Testis (tissue), 2 donors: ENCODE data around the gene DNAJC4.

ENCODE experiments used
- POLR2A ChIP-seq: fragments of 450-650 bp; IDR thresholded peaks from one replicate; pipeline ENCODE4 v1.6.1; 2017; ENCODE audit warnings: antibody characterized with exemption, mild to moderate bottlenecking, moderate library complexity
- TF ChIP-seq, protein P1 (sequence below), 3 experiments: fragments of 450-650 bp in 2 of 3; fragments of 200-600 bp in 1 of 3; sonication (generic) in 1 of 3; IDR thresholded peaks; one replicate each; pipeline ENCODE4 v1.5.1; 2016 to 2019; ENCODE audit warnings: antibody characterized with exemption in 3 of 3, mild to moderate bottlenecking in 2 of 3, moderate library complexity in 1 of 3

DNA sequence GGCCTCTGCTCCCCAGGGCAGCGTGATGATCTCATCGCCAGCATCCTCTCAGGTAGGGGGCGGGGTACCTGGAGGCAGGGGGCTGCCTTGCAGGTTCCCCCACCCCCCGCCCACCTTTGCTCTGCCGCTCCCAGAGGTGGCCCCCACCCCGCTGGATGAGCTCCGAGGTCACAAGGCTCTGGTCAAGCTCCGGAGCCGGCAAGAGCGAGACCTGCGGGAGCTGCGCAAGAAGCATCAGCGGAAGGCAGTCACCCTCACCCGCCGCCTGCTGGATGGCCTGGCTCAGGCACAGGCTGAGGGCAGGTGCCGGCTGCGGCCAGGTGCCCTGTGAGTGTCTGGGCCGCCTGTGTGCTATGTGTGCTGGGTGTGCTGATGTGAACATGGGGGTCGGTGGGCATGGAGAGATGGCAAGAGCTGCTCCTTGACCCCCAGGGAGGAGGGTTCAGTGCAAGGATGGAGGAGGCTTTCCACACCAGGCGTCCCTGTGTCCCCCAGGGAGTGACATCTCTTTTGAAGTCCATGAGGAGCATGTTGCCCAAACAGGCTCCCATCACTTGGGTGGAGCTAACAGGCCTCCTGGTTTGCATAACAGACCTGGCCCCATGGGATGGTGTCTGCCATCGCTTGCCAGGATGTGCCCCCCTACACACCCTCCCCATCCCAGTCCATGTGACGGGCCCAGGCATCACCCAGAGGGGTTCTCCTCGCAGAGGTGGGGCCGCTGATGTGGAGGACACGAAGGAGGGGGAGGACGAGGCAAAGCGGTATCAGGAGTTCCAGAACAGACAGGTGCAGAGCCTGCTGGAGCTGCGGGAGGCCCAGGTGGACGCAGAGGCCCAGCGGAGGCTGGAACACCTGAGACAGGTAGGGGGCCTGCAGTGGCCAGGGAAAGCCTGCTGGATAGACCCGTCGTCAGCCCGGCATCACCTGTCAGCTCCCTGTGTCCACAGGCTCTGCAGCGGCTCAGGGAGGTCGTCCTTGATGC lies 35.1 kb downstream of the DNAJC4 start:
- TF ChIP-seq, protein P1, sequence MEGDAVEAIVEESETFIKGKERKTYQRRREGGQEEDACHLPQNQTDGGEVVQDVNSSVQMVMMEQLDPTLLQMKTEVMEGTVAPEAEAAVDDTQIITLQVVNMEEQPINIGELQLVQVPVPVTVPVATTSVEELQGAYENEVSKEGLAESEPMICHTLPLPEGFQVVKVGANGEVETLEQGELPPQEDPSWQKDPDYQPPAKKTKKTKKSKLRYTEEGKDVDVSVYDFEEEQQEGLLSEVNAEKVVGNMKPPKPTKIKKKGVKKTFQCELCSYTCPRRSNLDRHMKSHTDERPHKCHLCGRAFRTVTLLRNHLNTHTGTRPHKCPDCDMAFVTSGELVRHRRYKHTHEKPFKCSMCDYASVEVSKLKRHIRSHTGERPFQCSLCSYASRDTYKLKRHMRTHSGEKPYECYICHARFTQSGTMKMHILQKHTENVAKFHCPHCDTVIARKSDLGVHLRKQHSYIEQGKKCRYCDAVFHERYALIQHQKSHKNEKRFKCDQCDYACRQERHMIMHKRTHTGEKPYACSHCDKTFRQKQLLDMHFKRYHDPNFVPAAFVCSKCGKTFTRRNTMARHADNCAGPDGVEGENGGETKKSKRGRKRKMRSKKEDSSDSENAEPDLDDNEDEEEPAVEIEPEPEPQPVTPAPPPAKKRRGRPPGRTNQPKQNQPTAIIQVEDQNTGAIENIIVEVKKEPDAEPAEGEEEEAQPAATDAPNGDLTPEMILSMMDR (IDR thresholded peaks at IDR 0.05) = no peak
- TF ChIP-seq POLR2A = no peak
